GM18907 (cell line): Measurements from ENCODE around the gene TRIM15.
"Not testable (repeated sequence)": the region's sequence is repeated elsewhere in the genome, so short reads cannot be mapped to it uniquely, and the experiment has no call there.

ENCODE experiments used
- ATAC-seq: cut with Tn5 transposase; IDR thresholded peaks from one replicate; pipeline ENCODE4 v1.9.1; 2021; ENCODE audit warnings: mild to moderate bottlenecking, moderate library complexity; ENCODE audit not compliant: unreplicated experiment

TRIM15 gene

DNA sequence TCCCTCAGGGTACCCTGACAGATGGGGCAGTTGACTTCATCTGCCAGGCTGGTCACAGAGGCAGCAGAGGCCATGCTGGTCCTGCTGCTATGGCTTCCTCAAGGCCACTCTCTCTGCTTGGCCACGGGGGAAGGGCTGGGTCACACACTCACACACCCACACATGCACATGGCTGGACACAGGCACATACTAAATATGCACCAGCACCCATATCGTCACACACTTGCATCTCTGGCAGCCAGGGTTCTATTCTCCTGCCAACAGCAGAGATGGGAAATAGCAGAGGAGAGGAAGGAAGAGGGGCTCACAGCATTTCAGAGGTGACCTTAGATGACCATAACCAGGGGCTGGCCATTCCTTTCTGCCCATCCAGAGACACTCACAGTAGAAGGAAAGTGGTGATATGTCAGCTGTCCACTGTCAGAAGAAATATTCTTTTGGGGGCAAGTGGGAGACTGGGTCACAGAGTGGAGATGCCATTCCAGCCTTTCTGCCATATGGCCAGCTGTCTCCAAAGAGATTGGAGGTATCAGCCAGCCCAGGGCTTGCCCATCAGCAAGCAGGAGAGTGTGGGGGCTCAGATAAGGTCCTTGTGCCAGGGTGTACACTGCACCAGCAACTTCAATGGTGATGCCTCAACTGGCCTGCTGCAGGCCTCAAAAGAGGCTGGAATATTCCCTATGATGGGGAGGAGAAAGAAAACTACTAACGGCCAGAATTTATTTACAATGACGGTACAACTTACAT lies 2.4 kb upstream of the TRIM15 start, which contains the start of gene TRIM10:
TSS of gene TRIM10 (minus strand) at position 427 of the 747 bp plus-strand sequence. CDS start at position 74, 353 bp downstream.
- no peak for ATAC-seq

DNA sequence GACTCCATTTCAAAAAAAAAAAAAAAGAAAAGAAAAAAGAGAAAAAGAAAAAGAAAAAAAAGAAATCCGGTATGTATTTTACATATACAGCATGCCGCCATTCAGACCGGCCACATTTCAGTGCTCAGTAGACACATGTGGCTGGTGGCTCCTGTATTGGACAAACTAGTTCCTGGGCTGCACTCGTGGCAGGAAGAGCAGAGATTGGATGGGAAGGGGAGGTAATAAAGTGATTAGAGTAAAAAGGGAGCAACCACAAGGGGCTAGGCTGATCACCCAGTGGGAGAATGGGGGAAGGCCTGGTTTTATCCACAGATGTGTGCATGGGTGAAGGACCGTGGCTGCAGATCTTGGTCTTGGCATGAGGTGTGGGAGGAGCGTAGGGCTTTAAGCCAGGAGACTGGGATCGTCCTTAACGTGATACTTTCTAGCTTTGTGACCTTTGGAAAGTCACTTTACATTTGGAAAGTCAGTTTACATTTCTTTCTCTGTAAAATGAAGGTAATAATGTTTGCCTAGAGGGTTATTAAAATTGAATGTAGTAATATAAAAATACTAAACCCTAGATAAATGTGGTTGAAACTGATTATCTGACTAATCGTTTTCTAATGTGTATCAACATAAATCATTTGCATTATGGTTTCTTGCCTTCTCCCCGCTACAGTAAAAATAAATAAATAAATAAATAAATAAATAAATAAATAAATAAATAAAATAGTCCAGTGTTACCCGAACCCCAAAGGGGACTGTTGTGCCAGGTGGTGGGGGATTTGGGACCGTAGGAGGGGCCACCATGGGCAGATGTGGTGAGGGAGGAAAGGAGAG lies 869 bp upstream of the TRIM15 start:
- ATAC-seq: no peak

DNA sequence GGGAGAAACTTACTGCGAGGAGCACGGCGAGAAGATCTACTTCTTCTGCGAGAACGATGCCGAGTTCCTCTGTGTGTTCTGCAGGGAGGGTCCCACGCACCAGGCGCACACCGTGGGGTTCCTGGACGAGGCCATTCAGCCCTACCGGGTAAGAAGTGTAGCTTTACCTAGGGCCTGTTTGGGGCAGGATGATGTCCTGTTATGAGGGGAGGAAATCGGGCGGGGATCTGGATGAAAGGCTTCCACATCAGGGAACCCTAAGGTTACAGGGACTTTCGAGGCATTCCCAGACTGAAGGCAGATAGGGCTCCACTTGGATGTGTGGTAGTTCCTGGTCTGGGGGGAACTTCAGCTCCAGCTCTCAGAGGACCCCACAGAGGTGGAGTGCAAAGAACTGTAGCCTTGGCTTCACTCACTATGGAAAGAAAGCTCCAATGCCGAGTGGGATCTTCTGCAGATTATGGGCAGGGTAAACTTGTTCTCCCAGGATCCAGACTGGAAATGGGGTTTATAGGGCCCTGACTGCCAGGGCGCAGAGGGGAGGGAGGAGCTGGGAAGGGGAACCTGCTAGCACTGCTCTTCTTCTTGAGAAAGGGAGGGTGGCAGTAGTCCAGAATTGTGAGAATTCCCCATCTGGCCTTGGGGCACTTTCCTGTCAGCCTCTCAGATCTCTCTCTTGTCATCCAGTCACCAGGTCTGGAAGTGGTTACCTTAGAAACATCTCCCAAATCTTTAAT lies 740 bp downstream of the TRIM15 start:
- ATAC-seq: no peak

DNA sequence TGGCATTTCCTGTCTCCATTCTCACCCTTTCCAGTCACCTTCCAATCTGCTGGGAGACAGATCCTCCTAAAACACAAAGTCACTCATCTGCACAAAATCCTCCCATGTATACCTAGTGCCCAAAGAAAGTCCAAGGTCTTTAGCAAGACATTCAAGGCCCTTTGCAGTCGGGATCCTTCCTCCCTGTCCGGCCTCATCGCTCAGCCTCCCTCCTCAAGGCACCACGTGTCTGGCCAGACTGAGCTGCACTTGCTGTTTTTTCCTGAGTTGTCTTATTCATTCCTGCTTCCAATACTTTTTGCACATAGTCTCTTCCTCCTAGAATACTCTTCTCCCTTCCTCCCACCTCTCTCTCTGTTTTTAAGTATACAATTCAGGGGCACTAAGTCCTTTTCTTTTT lies 1.4 kb downstream of the TRIM15 start:
- ATAC-seq: no peak

DNA sequence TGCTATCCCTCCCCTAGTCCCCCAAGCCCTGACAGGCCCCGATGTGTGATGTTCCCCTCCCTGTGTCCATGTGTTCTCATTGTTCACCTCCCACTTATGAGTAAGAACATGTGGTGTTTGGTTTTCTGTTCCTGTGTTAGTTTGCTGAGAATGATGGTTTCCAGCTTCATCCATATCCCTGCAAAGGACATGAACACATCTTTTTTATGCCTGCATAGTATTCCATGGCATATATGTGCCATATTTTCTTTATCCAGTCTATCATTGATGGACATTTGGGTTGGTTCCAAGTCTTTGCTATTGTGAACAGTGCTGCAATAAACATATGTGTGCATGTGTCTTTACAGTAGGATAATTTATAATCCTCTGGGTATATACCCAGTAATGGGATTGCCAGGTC lies 1.9 kb downstream of the TRIM15 start:
- not testable (repeated sequence) for ATAC-seq

DNA sequence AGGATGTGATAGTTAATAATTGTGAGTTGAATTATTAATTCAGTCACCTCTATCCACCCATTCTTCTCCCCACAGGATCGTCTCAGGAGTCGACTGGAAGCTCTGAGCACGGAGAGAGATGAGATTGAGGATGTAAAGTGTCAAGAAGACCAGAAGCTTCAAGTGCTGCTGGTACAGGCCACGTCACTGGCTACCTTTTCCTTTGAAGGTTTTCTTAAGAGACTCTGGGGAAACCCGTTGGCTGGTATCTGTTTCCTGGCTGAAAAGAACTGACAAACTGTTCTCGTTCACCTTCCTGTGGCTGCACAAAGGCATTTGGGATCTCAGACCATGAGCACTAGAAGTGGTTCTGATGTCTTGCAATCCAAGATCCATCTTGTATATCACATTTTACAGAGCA lies 3.8 kb downstream of the TRIM15 start:
- no peak for ATAC-seq

DNA sequence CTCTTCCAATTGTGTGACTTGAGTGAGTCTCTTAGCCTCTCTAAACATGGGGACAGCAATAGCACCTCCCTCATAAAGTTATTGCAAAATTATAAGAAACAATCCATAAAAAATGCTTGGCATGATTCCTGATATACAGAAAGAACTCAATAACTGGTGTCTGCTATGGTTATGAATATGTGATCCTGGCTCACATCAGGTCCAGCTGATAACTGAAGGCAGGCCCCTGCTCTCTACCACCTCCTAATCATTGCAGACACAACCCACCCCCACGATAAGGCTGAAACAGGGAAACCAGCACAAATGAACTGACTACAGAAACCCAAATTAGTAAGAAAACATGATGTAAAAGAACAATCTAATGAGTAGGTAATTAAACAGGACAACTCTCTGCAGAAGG lies 5.4 kb downstream of the TRIM15 start:
- ATAC-seq: no peak

DNA sequence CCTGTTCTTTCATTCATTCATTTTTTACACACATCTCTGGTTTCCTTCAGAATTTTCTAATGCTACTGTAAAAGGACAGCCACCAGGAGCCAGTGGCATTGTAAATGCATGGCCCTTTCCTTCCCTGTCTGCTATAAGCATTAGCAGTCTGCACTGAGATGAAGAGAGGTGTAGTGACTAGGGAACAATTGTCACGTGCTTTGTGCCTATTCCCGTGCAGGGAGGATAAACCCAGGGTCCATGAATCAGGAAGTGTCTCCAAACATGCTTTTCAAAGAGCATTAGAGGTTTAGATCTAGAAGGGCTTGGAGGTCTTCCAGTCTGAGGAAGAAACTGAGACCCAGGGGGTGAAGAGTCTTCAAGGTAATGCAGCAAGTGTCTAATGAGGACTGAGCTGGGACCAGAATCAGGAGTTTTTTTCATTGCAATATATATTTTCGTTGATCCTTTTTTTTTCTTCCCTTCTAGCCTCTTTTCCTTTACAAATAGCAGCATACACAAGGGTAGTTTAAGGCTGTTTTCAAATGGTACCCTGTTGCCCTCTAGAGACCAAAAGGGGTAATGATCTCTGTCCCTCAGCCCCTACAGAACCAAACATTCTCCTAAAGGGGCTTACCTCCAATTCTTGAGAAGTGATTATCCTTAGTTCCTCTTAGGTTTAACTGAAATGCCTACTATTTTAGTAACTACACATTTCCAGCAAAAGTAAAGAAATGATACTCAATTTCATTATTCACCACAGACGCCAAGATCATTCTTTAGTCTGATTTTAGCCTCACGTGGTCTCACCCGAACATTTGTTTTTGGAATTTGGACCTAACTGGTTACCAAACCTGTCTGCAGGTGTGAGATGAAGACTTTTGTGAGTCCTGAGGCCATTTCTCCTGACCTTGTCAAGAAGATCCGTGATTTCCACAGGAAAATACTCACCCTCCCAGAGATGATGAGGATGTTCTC lies 6.6 kb downstream of the TRIM15 start:
- no peak for ATAC-seq

DNA sequence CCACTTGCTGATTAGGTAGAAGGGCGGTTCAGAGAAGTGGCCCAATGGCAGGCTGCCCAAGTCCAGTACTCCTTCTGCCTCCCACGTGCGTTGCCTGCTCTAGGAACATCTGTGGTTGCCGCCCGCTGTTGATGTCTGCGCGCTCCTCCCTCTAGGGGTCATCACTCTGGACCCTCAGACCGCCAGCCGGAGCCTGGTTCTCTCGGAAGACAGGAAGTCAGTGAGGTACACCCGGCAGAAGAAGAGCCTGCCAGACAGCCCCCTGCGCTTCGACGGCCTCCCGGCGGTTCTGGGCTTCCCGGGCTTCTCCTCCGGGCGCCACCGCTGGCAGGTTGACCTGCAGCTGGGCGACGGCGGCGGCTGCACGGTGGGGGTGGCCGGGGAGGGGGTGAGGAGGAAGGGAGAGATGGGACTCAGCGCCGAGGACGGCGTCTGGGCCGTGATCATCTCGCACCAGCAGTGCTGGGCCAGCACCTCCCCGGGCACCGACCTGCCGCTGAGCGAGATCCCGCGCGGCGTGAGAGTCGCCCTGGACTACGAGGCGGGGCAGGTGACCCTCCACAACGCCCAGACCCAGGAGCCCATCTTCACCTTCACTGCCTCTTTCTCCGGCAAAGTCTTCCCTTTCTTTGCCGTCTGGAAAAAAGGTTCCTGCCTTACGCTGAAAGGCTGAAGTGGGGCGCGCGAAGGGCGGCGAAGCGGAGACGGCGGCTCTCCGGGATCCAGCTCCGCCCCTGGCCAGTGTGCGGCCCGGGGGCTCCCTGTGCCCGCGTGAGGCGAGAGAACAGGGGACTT lies 8.5 kb downstream of the TRIM15 start:
- ATAC-seq: no peak

DNA sequence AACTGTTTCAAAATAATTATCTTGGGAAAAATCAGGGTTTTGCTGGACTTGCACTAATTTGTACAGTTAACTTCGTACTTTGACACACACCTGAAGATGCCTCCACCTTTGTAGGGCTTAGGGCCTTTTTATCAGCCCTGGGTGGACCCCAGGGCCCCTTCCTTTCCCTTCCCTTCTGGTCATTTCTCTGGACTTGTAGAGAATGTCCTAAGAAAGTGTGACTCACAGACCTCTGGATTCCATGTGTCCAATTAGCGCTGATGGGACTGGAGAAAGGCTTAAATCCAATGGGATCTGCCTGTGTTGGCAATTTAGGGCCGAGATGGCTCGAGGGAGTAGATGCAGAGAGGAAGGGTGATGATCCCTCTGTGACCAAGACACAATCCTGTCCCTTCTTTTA lies 9.3 kb downstream of the TRIM15 start:
- ATAC-seq: no peak

DNA sequence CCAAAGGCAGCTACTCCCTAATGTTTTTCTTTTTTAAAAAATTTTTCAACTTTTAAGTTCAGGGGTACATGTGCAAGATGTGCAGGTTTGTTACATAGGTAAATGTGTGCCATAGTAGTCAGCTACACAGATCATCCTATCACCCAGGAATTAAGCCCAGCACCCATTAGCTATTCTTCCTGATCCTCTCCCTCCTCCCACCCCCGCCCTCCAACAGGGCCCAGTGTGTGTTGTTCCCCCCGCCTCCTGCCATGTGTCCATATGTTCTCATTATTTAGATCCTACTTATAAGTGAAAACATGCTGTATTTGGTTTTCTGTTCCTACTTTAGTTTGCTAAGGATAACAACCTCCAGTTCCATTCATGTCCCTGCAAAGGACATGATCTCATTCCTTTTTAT lies 12.4 kb downstream of the TRIM15 start:
- ATAC-seq: no peak

DNA sequence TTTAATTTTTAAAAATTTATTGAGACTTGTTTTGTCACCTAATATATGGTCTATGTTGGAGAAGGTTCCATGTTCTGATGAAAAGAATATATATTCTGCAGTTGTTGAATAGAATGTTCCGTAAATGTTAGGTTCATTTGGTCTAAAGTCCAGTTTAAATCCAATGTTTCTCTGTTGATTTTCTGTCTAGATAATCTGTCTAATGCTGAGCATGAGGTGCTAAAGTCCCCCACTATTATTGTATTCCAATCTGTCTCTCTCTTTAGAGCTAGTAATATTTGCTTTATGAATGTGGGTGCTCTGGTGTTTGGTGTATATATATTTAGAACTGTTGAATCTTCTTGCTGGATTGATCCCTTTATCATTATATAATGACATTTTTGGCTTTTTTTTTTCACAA lies 15.5 kb downstream of the TRIM15 start:
- ATAC-seq: no peak

DNA sequence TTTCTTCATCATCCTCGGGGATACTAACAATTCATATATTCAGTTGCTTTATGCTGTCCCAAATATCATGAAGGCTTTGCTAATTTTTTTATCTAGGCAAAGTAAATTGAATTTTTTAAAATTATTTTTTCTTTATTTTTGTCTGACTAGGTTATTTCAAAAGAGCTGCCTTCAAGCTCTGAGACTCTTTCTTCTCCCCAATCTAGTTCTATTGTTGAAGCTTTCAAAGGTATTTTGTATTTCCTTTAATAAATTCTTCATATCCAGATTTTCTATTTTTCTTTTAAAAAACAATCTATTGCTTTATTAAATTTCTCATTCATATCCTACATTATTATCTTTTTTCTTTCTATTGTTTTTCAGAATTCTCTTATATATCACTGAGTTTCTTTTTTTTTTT lies 16.8 kb downstream of the TRIM15 start:
- ATAC-seq: no peak

DNA sequence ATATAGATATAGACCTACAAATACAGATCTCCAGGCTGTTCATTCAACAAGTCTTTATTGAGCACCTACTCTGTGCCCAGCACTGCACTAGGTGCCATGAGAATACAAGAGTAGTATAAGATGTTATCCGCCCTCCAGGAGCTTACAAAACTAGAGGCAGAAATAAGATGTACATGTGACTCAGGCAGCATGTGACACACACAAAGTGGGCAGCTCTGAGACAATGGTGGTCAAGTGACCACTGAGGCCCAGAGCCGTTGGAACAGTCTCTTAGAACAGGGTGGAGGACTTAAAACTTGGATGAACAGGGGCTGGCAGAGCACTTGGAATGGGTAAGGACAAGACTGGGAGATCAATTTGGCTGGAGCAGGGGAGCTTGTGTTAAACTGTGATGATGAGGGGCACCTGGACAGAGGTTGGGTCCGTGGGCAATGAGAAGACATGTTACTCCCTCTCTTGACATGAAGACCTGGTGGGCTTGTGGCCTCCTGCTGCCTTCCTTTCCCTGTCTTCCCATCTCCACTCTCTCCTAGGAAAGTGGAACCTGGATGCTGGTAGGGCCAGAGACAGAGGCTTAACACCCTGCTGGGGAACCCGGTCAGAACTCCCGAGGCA lies 21.2 kb downstream of the TRIM15 start:
- ATAC-seq: no peak

DNA sequence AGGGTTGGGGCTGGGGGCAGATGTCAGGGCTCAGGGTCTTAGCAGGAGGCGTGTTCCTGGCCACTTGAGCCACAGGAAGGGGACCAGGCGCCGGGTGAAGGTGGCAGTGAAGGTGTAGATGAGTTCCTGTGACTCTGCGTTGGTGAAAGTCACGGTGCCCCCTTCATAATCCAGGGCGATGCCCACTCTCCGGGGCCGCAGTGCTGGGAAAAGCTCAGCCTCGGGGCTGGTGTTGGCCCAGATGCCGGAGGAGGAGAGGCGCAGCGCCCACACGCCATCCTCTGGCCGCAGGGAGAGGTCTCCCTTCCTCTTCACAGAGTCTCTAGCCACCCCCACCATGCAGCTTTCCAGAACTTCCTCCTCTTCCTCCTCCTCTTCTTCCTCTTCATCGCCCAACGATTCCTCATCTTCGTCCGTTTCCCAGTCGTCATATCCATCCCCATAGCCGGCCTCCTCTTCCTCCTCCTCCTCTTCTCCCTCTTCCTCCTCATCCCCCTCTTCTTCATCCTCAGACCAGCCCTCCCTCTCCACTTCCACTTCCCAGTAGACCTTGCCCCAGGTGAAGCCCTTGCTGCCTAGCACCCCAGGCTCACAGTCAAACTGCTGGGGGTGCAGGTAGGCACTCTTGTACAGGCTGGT lies 22.6 kb downstream of the TRIM15 start:
- no peak for ATAC-seq

DNA sequence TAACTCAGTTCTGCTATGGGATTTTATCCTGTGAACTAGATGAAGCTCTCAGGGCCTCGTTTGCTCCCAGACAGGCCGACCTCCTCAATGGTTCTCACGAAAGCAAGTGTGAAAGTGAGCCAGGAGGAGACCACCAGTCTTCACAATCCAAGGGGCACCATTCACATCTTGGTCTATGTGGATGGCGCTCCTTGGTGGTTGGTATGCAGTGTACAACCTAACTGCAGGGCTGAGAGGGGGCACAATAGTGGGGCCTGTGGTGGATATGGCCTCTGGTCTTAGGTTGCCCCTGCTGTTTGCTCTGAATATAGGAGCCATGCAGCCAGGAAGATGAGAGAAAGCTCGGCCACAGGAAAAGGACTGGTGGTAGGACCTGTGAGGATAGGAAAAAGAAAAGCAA lies 25.2 kb downstream of the TRIM15 start:
- ATAC-seq: no peak

DNA sequence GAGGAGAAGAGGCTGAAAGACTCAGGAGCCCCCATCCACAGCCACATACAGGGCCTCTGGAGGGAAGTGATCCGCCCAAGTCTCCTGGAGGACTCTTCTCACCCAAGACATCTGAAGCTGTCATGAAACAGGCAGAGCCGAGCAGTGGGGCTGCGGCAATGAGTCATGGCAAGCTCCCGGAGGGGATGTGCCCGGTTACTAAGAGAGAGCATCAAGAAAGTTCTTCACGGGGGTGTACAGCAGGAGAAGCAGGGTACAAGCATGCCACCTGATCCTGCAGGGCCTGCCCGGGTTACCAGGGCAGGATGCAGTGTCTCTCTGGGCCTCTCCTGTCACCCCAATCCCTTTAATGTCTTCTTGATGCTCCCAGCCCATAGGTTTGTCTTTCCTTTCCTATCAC lies 28.7 kb downstream of the TRIM15 start:
- ATAC-seq: no peak

DNA sequence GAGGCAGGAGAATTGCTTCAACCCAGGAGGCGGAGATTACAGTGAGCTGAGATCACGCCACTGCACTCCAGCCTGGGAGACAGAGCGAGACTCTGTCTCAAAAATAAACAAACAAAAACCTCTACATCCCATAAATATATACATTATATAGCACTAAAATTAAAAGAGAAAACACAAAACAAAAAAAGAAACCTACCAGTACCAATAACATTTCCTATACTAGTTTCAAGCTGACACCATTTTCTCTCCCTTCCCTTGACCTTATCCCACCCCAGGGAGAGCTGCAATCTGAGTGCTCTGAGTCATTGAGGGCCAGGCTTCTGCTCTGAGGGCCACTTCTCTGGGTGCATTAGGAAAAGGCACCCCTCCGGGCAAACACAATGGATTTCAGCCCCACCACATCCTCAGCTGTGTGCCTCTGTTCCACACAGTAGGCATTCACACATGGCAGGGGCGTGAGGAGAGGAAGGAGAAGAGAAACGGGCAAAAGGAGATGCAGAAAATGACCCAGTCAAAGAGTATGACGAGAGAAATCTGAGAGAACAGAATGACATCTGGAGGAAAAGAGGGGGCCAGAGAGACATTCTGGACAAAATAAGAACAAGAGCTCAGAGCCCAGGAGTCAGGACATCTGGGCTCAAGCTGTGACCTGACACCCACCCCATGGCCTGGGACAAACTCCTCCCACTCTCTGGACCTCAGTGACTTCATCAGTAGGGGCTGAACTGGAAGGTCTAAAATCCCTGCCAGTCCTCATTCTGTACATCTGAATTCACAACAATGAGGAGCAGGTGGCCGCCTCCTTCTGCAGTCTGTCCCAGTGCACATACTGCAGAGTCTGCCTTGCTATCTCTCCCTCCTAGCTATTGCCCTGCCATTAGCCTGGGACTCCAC lies 31.7 kb downstream of the TRIM15 start:
- no peak for ATAC-seq
